ENCODE data around the gene TRMT112. TPM values are rescaled to one million over a fixed set of nuclear protein-coding genes. Genes with fewer than 3 reads are reported as not detected.

The TRMT112 gene
- total and polyA plus RNA-seq, 2 experiments from 2014 or later: 331 to 438 TPM

DNA sequence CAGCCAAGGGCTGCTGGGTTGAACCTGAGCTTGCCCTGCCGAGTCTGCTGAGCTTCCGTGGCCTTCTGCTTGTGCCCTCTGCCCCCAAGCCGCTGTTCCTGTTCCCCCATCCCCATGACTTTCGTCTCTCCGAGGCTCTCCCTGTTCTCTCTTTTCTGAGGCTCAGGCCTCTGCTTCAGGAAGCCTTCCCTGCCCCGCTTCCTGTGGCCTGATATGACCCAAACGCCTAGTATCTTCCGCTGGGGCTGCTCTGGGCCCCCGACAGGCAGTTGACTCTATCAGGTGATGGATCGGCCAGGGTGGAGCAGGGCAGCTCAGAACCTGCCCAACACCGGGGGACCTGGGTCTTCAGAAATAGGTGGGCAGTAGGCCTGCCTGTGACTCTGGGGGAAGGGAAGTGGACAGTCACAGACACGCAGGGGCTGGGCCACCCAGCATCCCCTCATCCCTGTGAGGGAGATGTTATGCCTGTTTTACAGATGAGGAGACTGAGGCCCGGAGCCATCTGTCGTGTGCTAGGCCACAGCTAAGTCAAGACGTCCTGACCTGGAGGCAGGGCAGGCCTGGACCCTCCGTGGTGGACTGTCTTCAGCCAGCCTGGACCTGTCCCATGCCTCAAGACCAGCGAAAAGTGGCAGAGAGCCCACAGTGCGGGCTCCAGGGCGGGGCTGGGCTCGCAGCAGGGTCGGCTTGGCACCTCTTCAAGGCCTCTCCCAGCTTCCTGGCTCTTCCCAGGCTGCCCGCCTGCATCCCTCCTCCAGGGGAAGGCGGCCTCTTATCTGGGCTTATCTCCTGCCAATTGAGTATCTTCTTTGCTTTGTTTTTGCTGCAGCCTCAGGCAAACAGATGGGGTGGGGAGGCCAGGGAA is 49.1 kb downstream of the TRMT112 start:
- Histone ChIP-seq H3K4me3 (peak overlapping the region; percentile 54), H3K27ac (peak overlapping the region; percentile 89), H3K36me3 (no peaks in the 10 kb centered on the region), H3K4me1 (ENCODE audit: low read depth) (peaks cover 8% of the 10 kb centered on the region), H3K9me3 (ENCODE audit: low read depth) (no peaks in the 10 kb centered on the region), H3K27me3 (no peaks in the 10 kb centered on the region)
- no peak for TF ChIP-seq CTCF (IDR thresholded peaks at IDR 0.05; ENCODE audit: low read depth, low read length)
- peak in 1 of 2 donors; percentile 92 for DNase-seq (ENCODE audit: low read depth in 1 of 2, low spot score in 1 of 2)

DNA sequence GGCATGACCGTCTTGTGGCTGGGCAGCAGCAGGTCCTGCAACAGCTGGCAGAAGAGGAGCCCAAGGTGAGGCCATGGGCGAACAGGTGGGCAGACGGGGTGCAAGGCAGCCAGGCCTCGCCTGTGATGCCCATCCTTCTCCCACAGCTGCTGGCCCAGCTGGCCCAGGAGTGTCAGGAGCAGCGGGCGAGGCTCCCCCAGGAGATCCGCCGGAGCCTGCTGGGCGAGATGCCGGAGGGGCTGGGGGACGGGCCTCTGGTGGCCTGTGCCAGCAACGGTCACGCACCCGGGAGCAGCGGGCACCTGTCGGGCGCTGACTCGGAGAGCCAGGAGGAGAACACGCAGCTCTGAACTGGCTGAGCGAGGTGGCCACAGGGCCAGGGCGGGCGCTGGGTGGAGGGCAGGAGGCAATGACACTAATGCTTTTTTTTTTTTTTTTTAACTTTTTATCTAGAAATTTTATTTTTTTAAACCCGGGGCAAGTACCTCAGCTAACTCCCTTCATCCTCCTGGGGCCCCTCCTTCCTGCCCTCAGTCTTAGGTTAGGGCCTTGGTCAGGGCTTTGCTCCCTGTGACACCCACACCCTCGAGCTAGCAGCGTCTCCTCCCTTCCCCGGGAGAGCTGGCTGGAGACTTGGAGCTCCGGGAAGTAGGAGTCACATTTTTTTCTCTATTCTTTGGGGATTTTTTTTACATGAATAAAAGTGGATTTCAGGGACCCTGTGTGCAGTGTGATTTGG is 50.0 kb downstream of the TRMT112 start:
- no peaks in the 10 kb centered on the region for H3K9me3 ChIP-seq (ENCODE audit: low read depth)
- no peaks in the 10 kb centered on the region for H3K27me3 ChIP-seq
- DNase-seq (ENCODE audit: low read depth in 1 of 2, low spot score in 1 of 2): peak in 1 of 2 donors; percentile 35
- no peak overlapping the region for H3K27ac ChIP-seq
- no peak overlapping the region for H3K4me3 ChIP-seq
- no peaks in the 10 kb centered on the region for H3K36me3 ChIP-seq
- no peak for TF ChIP-seq CTCF (IDR thresholded peaks at IDR 0.05; ENCODE audit: low read depth, low read length)
- peaks cover 8% of the 10 kb centered on the region for H3K4me1 ChIP-seq (ENCODE audit: low read depth)

Other genes starting within 250 kb of the TRMT112 start
- gene MACROD1, start 151.4 kb downstream of the TRMT112 start, total RNA-seq: 116 and 156 TPM in 2 replicates
- gene MACROD1, start 151.4 kb downstream of the TRMT112 start, polyA plus RNA-seq: 134 and 198 TPM in 2 replicates
- 231 and 244 TPM in 2 replicates for gene STIP1, start 131.4 kb downstream of the TRMT112 start, total RNA-seq
- gene STIP1, start 131.4 kb downstream of the TRMT112 start, polyA plus RNA-seq: 229 and 240 TPM in 2 replicates
- 0.11 and 1.8 TPM in 2 replicates for gene FERMT3, start 110.8 kb downstream of the TRMT112 start, total RNA-seq
- 1.1 and 2.1 TPM in 2 replicates for gene FERMT3, start 110.8 kb downstream of the TRMT112 start, polyA plus RNA-seq
- gene TRPT1, start 91.4 kb downstream of the TRMT112 start, total RNA-seq: 117 and 131 TPM in 2 replicates
- gene TRPT1, start 91.4 kb downstream of the TRMT112 start, polyA plus RNA-seq: 137 and 161 TPM in 2 replicates
- 76.0 and 98.8 TPM in 2 replicates for gene NUDT22, start 91.3 kb downstream of the TRMT112 start, total RNA-seq
- 88.3 and 90.6 TPM in 2 replicates for gene NUDT22, start 91.3 kb downstream of the TRMT112 start, polyA plus RNA-seq
- 75.5 and 79.9 TPM in 2 replicates for gene DNAJC4, start 87.0 kb downstream of the TRMT112 start, total RNA-seq
- 126 and 132 TPM in 2 replicates for gene DNAJC4, start 87.0 kb downstream of the TRMT112 start, polyA plus RNA-seq
- gene VEGFB, start 83.0 kb downstream of the TRMT112 start, total RNA-seq: 162 and 206 TPM in 2 replicates
- gene VEGFB, start 83.0 kb downstream of the TRMT112 start, polyA plus RNA-seq: 178 and 199 TPM in 2 replicates
- 102 and 177 TPM in 2 replicates for gene FKBP2, start 76.5 kb downstream of the TRMT112 start, total RNA-seq
- 191 and 321 TPM in 2 replicates for gene FKBP2, start 76.5 kb downstream of the TRMT112 start, polyA plus RNA-seq
- 220 and 240 TPM in 2 replicates for gene PPP1R14B, start 70.6 kb downstream of the TRMT112 start, total RNA-seq
- gene PPP1R14B, start 70.6 kb downstream of the TRMT112 start, polyA plus RNA-seq: 238 and 288 TPM in 2 replicates
- gene PLCB3, start 66.0 kb downstream of the TRMT112 start, total RNA-seq: 20.3 and 24.7 TPM in 2 replicates
- gene PLCB3, start 66.0 kb downstream of the TRMT112 start, polyA plus RNA-seq: 10.6 and 11.0 TPM in 2 replicates
- 155 and 200 TPM in 2 replicates for gene BAD, start 32.9 kb downstream of the TRMT112 start, total RNA-seq
- 168 and 195 TPM in 2 replicates for gene BAD, start 32.9 kb downstream of the TRMT112 start, polyA plus RNA-seq
- gene GPR137, start 31.7 kb downstream of the TRMT112 start, total RNA-seq: 37.7 and 41.4 TPM in 2 replicates
- gene GPR137, start 31.7 kb downstream of the TRMT112 start, polyA plus RNA-seq: 67.8 and 82.6 TPM in 2 replicates
- not detected in 2 replicates for gene KCNK4, start 26.3 kb downstream of the TRMT112 start, total RNA-seq
- not detected in 2 replicates for gene KCNK4, start 26.3 kb downstream of the TRMT112 start, polyA plus RNA-seq
- not detected in 2 replicates for gene CATSPERZ, start 17.2 kb downstream of the TRMT112 start, total RNA-seq
- gene CATSPERZ, start 17.2 kb downstream of the TRMT112 start, polyA plus RNA-seq: 0.54 and 0.56 TPM in 2 replicates
- 77.0 and 94.0 TPM in 2 replicates for gene ESRRA, start 12.0 kb downstream of the TRMT112 start, total RNA-seq
- gene ESRRA, start 12.0 kb downstream of the TRMT112 start, polyA plus RNA-seq: 48.8 and 49.3 TPM in 2 replicates
- gene PRDX5, start 562 bp upstream of the TRMT112 start, total RNA-seq: 500 and 570 TPM in 2 replicates
- 646 and 784 TPM in 2 replicates for gene PRDX5, start 562 bp upstream of the TRMT112 start, polyA plus RNA-seq
- gene CCDC88B, start 22.6 kb upstream of the TRMT112 start, total RNA-seq: 5.9 and 8.4 TPM in 2 replicates
- 8.6 and 9.5 TPM in 2 replicates for gene CCDC88B, start 22.6 kb upstream of the TRMT112 start, polyA plus RNA-seq
- 28.2 and 30.4 TPM in 2 replicates for gene RPS6KA4, start 41.6 kb upstream of the TRMT112 start, total RNA-seq
- gene RPS6KA4, start 41.6 kb upstream of the TRMT112 start, polyA plus RNA-seq: 19.7 and 22.3 TPM in 2 replicates
- 0.42 TPM in 1 of 2 replicates, not detected in the other for gene SLC22A11, start 238.4 kb upstream of the TRMT112 start, total RNA-seq
- gene SLC22A11, start 238.4 kb upstream of the TRMT112 start, polyA plus RNA-seq: 1.3 TPM in 1 of 2 replicates, not detected in the other